Measurements from ENCODE around the gene RFX5. TPM values are rescaled to one million over a fixed set of nuclear protein-coding genes. Genes with fewer than 3 reads are reported as not detected.

The RFX5 gene
- total RNA-seq, 4 donors from 2014 or later, result 20.1 to 50.6 (median 24.4) TPM

- no peak for DNase-seq (ENCODE audit: low spot score)
- peak; percentile 10 for ATAC-seq (ENCODE audit: low FRiP score)
- no peak for TF ChIP-seq CTCF (IDR thresholded peaks at IDR 0.05)
Measured at GRCh38 chr1:151327903-151328674, 19.0 kb downstream of the RFX5 start.

GRCh38 chr1:151327223-151327902 is 19.7 kb downstream of the RFX5 start, which contains the start of gene PI4KB:
PI4KB (minus strand) TSS chr1:151327416; CDS start chr1:151316481, 10,935 bp downstream.
- ATAC-seq (ENCODE audit: low FRiP score), result peak; percentile 99
- DNase-seq (ENCODE audit: low spot score), result peak; percentile 68
- no peak for TF ChIP-seq CTCF (IDR thresholded peaks at IDR 0.05)

DNA sequence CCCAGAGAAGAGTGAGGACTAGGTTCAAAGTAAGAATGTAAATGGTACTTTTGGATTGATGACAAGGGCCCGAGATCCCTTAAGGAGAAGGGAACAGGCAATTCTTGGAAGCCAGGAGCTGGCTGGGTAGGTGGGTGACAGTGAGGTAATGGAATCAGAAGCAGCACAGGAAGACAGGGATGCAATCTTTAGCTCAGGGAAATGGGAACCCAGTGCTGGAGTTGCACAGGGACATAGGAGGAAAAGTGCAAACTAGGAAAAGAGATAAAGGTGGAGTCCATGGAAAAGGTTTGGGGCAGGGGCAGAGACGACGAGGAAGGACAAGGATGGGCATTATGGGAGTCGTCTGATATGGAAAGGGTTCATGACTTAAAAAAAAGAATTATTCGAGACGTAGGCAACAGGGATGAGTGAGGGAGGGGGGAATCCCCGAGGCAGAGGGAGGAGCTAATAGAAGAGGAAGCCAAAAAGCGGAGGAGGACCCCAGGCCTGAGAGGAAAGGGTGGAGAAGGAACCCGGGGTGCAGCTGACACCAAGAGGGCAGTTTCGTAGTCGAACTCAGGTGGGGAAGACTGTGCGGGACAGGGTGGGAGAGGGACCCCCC is 20.3 kb downstream of the RFX5 start:
- ATAC-seq (ENCODE audit: low FRiP score) (peak; percentile 62), DNase-seq (ENCODE audit: low spot score) (no peak)
- no peak for TF ChIP-seq CTCF (IDR thresholded peaks at IDR 0.05)

DNA sequence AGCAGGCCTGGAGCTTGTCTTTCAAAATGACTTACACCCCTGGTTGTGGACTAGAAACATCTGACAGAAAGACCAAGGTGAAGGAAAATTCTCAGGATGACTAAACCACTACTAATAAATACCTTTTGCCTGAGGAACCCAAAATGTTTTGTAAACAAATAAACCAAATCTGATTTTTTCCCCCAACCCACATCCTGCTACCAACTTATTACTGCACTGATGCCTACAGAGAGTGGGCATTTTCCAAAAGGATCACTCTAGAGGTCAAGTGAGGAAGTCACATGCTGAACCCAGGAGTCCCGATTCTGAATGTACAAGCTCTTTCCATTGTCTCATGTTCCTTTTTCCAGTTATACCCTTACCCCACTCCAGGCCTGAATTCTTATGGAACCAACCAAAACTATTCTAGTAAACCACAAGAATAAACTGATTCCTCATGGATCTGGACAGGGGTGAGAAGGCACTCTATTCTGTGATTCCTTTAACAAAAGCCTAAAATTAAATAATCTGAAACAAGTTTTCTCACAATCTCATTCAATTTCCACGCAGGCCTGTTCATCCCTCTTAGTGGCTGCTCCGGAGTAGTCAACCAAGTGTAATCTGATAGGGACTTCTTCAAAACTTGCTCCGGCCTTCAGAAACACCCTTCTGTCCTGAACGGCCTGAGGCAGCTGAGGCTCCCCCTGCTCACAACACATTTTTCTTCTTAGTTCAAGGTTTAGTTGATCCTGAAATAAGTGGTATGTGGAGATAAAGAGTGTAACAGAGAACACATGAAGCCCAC is 21.2 kb downstream of the RFX5 start:
- TF ChIP-seq CTCF (IDR thresholded peaks at IDR 0.05), result no peak
- ATAC-seq (ENCODE audit: low FRiP score) (no peak), DNase-seq (ENCODE audit: low spot score) (no peak)

- DNase-seq (ENCODE audit: low spot score) (no peak), ATAC-seq (ENCODE audit: low FRiP score) (no peak)
- TF ChIP-seq CTCF (IDR thresholded peaks at IDR 0.05), result no peak
Measured at GRCh38 chr1:151325231-151325630, 21.8 kb downstream of the RFX5 start.

- ATAC-seq (ENCODE audit: low FRiP score), result no peak
- DNase-seq (ENCODE audit: low spot score), result no peak
- TF ChIP-seq CTCF (IDR thresholded peaks at IDR 0.05), result no peak
Measured at GRCh38 chr1:151324390-151324930, 22.6 kb downstream of the RFX5 start.

Data from omental fat pad (tissue), 4 donors.